Measurements from ENCODE around the gene PDLIM1.

PDLIM1 gene

GRCh38 chr10:95330966-95331453, 40.2 kb upstream of the PDLIM1 start:
- TF ChIP-seq REST (IDR thresholded peaks at IDR 0.05; ENCODE audit: insufficient replicate concordance, low read depth) (no peak), CTCF (IDR thresholded peaks at IDR 0.05; ENCODE audit: insufficient read depth, low read length) (no peak), SPI1 (IDR thresholded peaks at IDR 0.05; ENCODE audit: borderline replicate concordance, low read depth) (no peak), GABPA (IDR thresholded peaks at IDR 0.05; ENCODE audit: low read depth) (no peak), POLR2AphosphoS5 (IDR thresholded peaks at IDR 0.05; ENCODE audit: low read depth) (no peak)
- Histone ChIP-seq H3K4me3 (replicated peaks; ENCODE audit: insufficient read depth, low read length) (no peak overlapping the region), H3K27ac (replicated peaks) (no peak overlapping the region), H3K27me3 (ENCODE audit: insufficient read depth, poor library complexity, severe bottlenecking) (peaks cover 3% of the 10 kb centered on the region)
- DNase-seq (ENCODE audit: low read depth in 1 of 2, low spot score in 1 of 2) = no peak

GRCh38 chr10:95329296-95329695, 38.5 kb upstream of the PDLIM1 start:
- no peak for TF ChIP-seq POLR2AphosphoS5 (IDR thresholded peaks at IDR 0.05; ENCODE audit: low read depth)
- no peak for TF ChIP-seq CTCF (IDR thresholded peaks at IDR 0.05; ENCODE audit: insufficient read depth, low read length)
- TF ChIP-seq SPI1 (IDR thresholded peaks at IDR 0.05; ENCODE audit: borderline replicate concordance, low read depth) = no peak
- no peak for TF ChIP-seq REST (IDR thresholded peaks at IDR 0.05; ENCODE audit: insufficient replicate concordance, low read depth)
- Histone ChIP-seq H3K27ac (replicated peaks) (no peak overlapping the region), H3K27me3 (ENCODE audit: insufficient read depth, poor library complexity, severe bottlenecking) (peaks cover 3% of the 10 kb centered on the region), H3K4me3 (replicated peaks; ENCODE audit: insufficient read depth, low read length) (no peak overlapping the region)
- DNase-seq (ENCODE audit: low read depth in 1 of 2, low spot score in 1 of 2) = no peak

DNA sequence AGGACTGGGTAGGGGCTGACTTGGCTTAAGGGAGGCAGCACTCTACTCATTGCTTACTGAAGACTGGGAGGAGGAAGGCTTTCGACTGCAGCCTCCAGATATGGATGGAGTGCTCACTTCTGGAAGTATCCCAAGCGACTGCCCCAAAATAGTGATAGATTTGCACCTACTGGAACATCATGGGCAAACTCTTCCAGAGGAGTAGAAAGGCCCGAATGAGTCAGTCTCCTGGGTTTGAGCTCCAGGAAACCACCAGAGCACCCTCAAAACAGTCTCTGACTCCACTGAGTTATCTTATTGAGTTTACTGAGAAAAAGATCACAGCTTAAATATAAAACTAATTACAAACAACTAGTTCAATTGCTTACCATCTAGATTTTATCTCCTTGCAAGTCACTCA, 37.2 kb upstream of the PDLIM1 start:
- TF ChIP-seq CTCF (IDR thresholded peaks at IDR 0.05; ENCODE audit: insufficient read depth, low read length) (no peak), POLR2AphosphoS5 (IDR thresholded peaks at IDR 0.05; ENCODE audit: low read depth) (no peak), REST (IDR thresholded peaks at IDR 0.05; ENCODE audit: insufficient replicate concordance, low read depth) (no peak), SPI1 (IDR thresholded peaks at IDR 0.05; ENCODE audit: borderline replicate concordance, low read depth) (no peak), GABPA (IDR thresholded peaks at IDR 0.05; ENCODE audit: low read depth) (no peak)
- Histone ChIP-seq H3K27ac (replicated peaks) (no peak overlapping the region), H3K4me3 (replicated peaks; ENCODE audit: insufficient read depth, low read length) (no peak overlapping the region), H3K27me3 (ENCODE audit: insufficient read depth, poor library complexity, severe bottlenecking) (peaks cover 3% of the 10 kb centered on the region)
- no peak for DNase-seq (ENCODE audit: low read depth in 1 of 2, low spot score in 1 of 2)

Measured in HL-60 (cell line).